Right renal cortex interstitium (tissue), 3 donors: ENCODE measurements around the gene TBX5. TPM values are rescaled to one million over a fixed set of nuclear protein-coding genes. Genes with fewer than 3 reads are reported as not detected.

Experiments used
- DNase-seq, 3 donors: peaks; one replicate each; pipeline ENCODE4 v3.0.0-alpha.2; 2013; ENCODE audit warnings: low read depth in 3 of 3, low spot score in 2 of 3
- polyA plus RNA-seq, 3 donors: library from polyadenylated mRNA; unstranded; fragments of 120-200 nt; gene quantifications; one replicate each; pipeline ENCODE4 v1.2.1, GENCODE V29; 2013; ENCODE audit not compliant: insufficient read length in 3 of 3

TBX5 gene
- polyA plus RNA-seq, 3 donors = 0.06 to 0.07 TPM; not detected in 1

DNA sequence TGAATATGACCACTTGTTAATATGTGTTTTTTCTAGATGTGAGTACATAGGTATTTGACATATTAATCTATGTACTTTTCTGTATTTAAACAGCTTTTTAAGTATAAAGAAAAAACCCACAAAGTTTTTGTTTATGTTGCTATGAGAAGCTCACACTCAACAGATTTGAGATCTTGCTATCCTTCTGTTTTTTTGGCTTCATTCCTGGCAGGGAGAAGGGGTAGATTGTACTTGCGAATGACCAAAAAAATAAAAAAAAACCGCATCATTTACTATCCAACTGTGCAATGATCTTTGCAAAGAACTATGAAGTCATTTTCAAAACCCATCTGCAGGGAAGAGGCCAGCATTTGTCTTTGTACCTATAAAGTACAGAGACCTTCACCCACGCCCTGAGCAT is 28.4 kb upstream of the TBX5 start:
- no peak for DNase-seq

DNA sequence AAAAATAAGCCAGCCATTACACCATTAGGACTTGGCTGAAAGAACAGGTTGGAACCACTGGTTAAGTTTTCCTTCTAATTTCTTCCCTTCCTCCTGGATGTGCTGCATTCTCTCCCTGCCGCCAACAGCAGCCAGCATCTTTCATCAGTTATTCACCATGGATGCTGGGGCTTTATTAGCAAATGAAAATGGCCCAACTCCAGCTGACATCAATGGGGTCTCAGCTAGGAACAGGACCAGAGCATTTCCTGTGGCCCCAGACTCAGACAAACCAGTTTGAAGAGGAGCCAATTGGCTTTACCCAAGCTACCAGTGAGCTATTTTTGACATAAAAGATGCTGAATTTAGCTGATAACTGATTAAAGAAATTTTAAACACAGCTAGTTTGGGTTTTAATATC is 26.0 kb upstream of the TBX5 start:
- DNase-seq = no peak

DNA sequence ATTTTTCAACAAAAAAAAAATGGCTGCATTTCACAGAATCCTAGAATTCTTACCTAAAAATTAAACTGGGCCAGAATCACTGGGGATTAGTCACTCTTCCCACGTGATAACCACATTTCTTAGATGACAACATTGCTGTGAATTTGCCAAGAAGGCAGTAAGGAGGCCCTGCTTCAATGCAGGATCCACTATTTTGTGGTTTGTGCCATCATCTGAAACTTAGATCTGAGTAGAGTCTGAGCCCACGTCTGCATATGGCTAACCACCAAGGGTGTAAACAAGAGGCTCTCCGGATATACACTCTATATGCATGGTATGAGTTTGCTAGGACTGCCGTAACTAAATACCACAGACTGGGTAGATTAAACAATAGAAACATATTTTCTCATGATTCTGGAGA is 24.4 kb upstream of the TBX5 start:
- DNase-seq = no peak

GRCh38 chr12:114425031-114425626 is 19.2 kb upstream of the TBX5 start:
- DNase-seq = no peak

DNA sequence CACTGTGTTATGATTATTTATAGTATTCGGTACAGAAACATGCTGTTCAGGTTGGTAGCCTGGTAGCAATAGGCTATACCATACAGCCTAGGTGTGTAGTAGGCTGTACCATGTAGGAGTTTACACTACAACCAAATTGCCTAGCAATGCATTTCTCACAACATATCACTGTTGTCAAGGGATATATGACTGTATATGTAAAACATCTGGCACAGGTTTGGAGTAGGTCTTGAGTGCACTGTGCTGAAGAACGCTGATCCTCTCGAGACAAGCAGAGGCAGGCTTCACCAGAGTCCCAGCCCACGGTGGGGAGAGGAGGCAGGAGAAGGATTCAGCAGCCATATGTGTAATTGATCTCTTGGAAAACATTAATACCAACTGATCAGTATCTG is 15.0 kb upstream of the TBX5 start:
- DNase-seq = no peak

DNA sequence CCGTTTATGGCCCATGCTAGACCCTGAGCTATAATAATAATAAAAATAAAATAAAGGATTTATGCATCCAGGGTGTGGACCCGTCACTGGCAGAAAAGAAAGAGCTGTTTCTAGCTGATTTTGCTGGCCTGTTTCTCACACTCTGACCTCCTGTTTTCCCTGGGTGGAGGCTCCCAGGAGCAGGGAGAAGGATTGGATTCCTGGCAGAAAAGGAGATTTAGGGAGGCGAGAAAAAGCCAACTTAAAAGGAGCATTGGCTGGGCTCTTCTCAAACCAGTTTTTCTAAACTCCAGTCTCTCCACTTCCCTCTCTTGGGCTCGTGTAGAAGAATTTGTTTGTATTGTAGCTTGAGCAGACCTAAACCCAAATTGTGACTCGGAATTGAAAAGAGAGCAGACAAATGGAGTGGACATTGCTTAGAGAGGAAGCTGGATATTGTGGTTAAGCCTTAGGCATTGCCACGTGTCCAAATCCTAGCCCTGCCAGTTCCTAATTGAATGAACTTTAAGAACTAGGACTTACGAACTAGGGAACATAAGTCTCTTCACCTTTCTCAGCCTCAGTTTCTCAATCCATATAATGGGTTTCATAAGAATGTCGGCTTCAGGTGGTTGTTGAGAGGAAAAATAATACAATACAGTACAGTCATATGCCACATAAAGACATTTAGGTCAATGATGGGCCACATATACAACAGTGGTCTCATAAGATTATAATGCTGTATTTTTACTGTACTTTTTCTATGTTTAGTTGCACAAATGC is 14.4 kb upstream of the TBX5 start:
- DNase-seq = no peak

GRCh38 chr12:114416028-114416427 is 10.1 kb upstream of the TBX5 start:
- DNase-seq = no peak

DNA sequence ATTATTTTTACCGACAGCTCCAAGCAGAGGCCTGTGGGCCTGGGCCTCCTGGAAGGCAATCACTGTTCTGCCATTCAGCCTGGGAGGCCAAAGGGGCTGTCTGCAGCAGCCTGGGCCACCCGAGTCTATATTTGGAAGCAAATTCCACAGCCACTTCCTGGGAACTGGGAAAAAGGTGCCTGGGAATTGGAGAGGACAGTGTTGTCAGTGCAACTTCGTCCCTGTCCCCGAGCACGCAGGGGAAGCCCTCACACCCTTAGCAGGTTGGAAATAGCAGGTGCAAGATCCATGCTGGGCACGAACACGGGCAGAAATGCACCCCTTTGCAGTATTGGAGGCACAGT is 9.6 kb upstream of the TBX5 start:
- DNase-seq = no peak

- DNase-seq = no peak
Measured at GRCh38 chr12:114414866-114415524, 9.1 kb upstream of the TBX5 start.

DNA sequence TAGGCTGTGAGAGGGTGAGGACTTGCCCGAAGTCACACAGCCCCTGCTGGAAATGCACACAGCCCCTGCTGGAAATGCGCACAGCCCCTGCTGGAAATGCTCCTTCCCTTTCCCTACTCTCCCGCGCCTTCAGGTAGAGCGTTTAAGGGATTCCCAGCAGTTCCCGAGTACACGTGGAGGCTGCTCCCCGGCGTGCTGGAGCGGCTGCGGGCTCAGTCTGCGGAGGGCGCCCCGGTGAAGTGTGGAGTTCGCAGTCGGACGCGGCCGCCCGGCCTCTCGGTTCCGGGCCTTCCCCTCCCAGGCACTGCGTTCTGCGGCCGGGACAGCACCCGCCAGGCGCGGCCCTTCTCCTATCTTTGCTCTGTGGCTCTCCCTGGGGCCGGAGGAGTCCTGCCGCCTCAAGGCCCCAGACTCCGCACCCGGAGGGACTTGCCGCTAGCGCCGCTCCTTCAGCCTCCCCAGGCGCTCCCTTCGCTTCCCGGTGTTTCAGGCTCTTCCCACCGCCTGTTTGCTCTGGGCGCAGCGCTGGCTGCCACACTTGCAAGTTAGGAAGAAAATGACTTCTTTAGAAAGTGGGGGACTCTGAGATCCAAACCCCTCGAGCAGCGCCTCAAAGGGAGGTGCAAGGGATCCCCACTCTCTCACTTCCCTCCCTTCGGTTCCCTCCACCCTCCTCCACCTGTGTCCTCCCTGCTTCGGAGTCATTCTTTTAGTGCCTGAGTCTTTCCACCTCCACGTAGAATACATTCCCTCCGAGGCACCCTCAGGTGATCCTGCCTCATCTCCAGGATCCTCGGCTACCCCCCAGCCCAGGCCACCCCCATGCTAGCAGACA is 8.3 kb upstream of the TBX5 start:
- DNase-seq = no peak

DNA sequence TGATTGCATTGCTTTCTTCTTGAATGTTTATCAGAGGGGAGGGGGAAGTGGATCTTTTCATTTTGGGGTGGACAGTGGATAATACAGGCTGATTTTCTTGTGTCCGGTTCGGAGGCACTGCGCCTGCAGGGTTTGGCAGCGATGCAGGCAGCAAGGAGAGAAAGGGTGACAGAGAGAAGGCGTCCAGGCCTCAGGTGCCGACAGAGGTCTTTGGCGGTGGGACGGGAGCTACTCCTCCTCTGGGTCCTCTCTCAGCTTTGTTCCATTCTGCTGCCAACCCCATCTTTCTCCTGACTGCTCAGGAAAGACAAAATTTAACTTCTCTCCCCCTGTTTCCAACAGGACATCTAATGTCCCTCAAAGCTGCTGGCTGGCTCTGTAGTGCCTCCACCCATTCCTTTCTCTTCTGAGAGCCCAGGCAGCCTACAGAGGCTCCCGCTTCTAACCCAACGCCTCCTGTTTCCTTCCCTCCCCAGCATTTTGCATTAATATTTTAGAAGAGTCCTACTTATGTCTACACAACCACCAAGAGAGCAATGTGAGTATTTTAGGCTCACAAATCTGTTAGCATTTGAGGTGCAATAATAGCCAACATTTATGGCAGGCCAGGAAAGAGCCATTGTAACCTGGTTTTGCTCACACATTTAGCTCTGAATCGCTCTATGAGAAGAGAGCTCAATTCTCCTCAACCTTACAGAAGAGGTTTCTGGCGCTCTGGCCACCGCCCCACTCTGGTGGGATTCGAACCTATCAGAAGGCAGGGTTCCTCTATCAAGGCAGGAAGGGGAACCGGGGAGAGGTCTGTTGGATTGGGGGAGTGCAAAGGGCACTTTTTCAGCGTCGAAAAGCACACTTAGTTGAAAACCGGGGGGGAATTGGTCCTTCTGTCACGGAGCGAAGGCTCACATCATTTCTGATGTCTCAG is 7.1 kb upstream of the TBX5 start:
- DNase-seq = no peak

DNA sequence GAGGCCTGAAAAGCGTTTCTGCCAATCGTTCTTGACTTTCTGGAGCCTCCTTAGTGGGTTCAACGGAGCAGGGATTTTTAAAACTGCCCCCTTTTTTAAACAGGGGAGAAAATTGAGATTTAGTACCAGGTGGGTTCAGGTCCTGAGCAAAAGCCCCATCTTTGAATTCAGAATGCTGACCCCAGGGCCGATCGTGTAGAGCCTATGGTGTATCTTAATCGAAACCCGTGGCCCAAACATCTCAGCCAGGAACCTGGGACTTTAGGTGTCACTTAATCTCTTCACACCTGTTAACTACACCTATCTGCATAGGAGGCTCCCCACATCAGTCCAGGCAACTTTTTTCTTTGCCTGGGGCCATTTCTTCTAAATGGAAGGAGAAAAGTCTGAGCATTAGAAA is 6.4 kb upstream of the TBX5 start:
- no peak for DNase-seq

- DNase-seq = no peak
Measured at GRCh38 chr12:114411071-114411837, 5.3 kb upstream of the TBX5 start.

DNA sequence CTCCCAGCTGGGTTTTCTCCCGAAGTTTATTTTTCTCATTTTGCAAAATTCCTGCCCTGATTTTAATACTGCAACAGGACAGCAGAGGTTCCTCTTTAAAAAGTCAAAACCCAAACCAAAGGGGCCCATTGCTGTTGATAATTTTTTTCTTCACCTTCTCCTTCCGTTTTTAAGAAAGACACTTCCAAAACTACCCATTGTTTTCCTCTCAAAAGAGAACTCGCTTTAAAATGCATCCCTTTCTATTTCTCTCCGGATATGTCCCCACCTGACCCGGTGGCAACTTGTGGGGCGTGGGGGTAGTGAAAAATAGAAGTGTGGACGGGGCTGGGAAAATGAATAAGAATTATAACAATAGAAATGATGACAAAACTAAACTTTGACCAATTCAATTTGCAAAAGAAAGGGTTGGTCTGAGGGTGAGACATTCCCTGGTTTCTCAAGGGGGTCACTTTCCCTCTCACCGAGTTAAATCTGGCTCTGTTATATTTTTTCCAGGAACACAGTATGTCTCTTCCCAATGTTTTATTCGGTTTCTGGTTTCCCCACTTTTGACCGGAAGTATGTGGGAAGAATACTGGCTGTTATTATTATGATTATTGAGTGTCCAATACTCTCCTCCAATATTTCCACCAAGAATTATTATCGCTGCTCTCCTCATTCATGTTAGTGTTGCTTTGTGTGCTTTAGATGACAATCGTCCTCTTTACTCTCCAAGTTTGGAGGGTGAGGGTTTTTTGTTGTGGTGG is 4.1 kb upstream of the TBX5 start:
- DNase-seq = no peak

- DNase-seq = no peak
Measured at GRCh38 chr12:114408886-114409851, 3.2 kb upstream of the TBX5 start.

DNA sequence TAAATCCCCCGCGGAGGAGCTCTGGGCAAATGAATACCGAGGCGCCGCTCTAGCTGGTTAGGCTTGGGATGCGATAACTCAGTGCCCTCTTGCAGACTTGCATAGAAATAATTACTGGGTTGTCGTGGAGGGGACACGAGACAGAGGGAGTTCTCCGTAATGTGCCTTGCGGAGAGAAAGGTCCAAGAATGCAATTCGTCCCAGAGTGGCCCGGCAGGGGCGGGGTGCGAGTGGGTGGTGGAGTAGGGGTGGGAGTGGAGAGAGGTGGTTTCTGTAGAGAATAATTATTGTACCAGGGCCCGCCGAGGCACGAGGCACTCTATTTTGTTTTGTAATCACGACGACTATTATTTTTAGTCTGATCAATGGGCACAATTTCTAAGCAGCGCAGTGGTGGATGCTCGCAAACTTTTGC is 2.5 kb upstream of the TBX5 start:
- no peak for DNase-seq

DNA sequence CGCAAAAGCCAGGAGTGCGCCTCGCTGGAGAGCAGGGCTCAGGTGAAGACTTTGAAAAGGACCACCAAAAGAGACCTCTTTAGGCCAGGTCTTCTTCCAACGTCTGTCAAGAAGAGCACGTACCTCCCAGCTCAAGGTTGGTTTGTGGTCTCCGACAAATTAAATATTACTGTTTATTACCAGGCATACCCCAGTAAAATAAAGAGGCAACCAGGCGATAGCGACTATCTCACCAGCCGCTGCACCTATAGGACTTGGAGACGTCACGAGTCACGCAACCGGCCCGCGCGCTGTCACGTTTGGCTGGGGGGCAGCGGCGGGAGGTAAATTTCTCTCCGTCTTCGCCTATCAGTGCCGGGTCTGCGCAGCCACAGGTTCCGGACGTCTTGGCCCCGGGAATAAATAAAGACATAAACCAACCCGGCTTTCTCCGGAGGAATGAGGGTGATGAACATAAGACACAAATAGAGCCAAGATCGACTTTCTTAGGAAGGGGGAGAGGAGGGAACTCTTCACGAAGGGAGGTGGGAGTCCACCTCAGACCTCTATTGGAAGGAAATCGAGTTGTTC is 2.0 kb upstream of the TBX5 start:
- DNase-seq = no peak
